Calu3 (cell line): ENCODE results near the gene PLEKHD1. TPM values are rescaled to one million over a fixed set of nuclear protein-coding genes. Genes with fewer than 3 reads are reported as not detected.

Experiments used
- BruUV-seq: library from RNA; stranded (reverse); fragments of 400-500 nt; replicated peaks from 2 replicates; lab custom pipeline; 2021; lab: Mats Ljungman, UMichigan
- CTCF ChIA-PET: fragments of 300-600 bp; sonication (Branson Sonifier 250); formaldehyde crosslinking; loops from one replicate; lab custom pipeline; 2022; ENCODE audit warnings: antibody characterized with exemption; lab: Charles Lee
- DNase-seq: peaks from one replicate; pipeline ENCODE4 v3.0.0; 2022
- H3K27ac Mint-ChIP-seq: one replicate; pipeline ENCODE4 v1.8.0; 2022; ENCODE audit warnings: mixed read lengths; ENCODE audit not compliant: unreplicated experiment
- H3K27me3 Mint-ChIP-seq: one replicate; pipeline ENCODE4 v1.8.0; 2022; ENCODE audit warnings: mixed read lengths; ENCODE audit not compliant: unreplicated experiment
- H3K36me3 Mint-ChIP-seq: one replicate; pipeline ENCODE4 v1.8.0; 2022; ENCODE audit warnings: mild to moderate bottlenecking, moderate library complexity, mixed read lengths; ENCODE audit not compliant: insufficient read depth, unreplicated experiment
- H3K4me1 Mint-ChIP-seq: one replicate; pipeline ENCODE4 v1.8.0; 2022; ENCODE audit warnings: mild to moderate bottlenecking, low read depth, mixed read lengths; ENCODE audit not compliant: unreplicated experiment
- H3K4me3 Mint-ChIP-seq: one replicate; pipeline ENCODE4 v1.8.0; 2022; ENCODE audit warnings: mild to moderate bottlenecking, low read depth, moderate library complexity, mixed read lengths; ENCODE audit not compliant: unreplicated experiment
- H3K9me3 Mint-ChIP-seq: one replicate; pipeline ENCODE4 v1.8.0; 2022; ENCODE audit warnings: low read depth, mixed read lengths; ENCODE audit not compliant: unreplicated experiment
- CTCF ChIP-seq: fragments of 200-600 bp; IDR thresholded peaks from one replicate; pipeline ENCODE4 v1.8.0; 2022; ENCODE audit warnings: antibody characterized with exemption; ENCODE audit not compliant: unreplicated experiment
- intact Hi-C: fragments of 100-400 bp; cut with micrococcal nuclease; formaldehyde crosslinking; loops from one replicate; pipeline ENCODE4 v1.10.0; 2022; ENCODE audit not compliant: unreplicated experiment
- total RNA-seq: library from RNA; stranded (reverse); gene quantifications from 2 replicates; pipeline ENCODE4 v1.2.3, GENCODE V29; 2022

Gene PLEKHD1
- total RNA-seq, 1 experiment from 2014 or later: 0.73 TPM

- CTCF ChIA-PET: interaction anchor here (0.5 to 2.0 kb wide), 8 partner anchors 45 to 507 kb away, joined by 3 to 7 read pairs (median 4); no protein-coding TSS in a partner anchor
- intact Hi-C loops: no loop called here
- TF ChIP-seq CTCF: peak; percentile 38
- no peak overlapping the region for H3K27ac Mint-ChIP-seq
- BruUV-seq: no TSS peak
- H3K4me1 Mint-ChIP-seq: peaks cover 8% of the 10 kb centered on the region
- DNase-seq: peak; percentile 66
- H3K36me3 Mint-ChIP-seq: no peaks in the 10 kb centered on the region
- peaks cover 19% of the 10 kb centered on the region for H3K27me3 Mint-ChIP-seq
- H3K4me3 Mint-ChIP-seq: no peak overlapping the region
- no peaks in the 10 kb centered on the region for H3K9me3 Mint-ChIP-seq
These were observed 95.6 kb downstream of the PLEKHD1 start for GRCh38 chr14:69580009-69580577.

Other genes starting within 250 kb of the PLEKHD1 start
- 2.5 and 4.0 TPM in 2 replicates for gene GALNT16, start 224.6 kb upstream of the PLEKHD1 start, total RNA-seq
- gene ERH, start 86.4 kb upstream of the PLEKHD1 start, total RNA-seq: 313 and 343 TPM in 2 replicates
- 88.3 and 94.7 TPM in 2 replicates for gene SLC39A9, start 86.0 kb upstream of the PLEKHD1 start, total RNA-seq
- not detected in 2 replicates for gene CCDC177, start 90.1 kb downstream of the PLEKHD1 start, total RNA-seq
- 44.7 and 45.5 TPM in 2 replicates for gene SUSD6, start 126.9 kb downstream of the PLEKHD1 start, total RNA-seq